Stomach (tissue), 4 donors: ENCODE data around the gene KRTAP19-7.

Experiments used
- EP300 ChIP-seq: sonication (generic); formaldehyde crosslinking; IDR thresholded peaks from one replicate; pipeline ENCODE4 v1.6.1; 2017; ENCODE audit warnings: antibody characterized with exemption
- POLR2AphosphoS5 ChIP-seq, 3 donors: sonication (generic); formaldehyde crosslinking; IDR thresholded peaks; one replicate each; pipeline ENCODE4 v1.6.1; 2016; ENCODE audit warnings: antibody characterized with exemption in 3 of 3

- TF ChIP-seq EP300 (no peak), POLR2AphosphoS5 (IDR thresholded peaks at IDR 0.05) (no peak)
Observed at GRCh38 chr21:30555095-30555494, 6.0 kb downstream of the KRTAP19-7 start.
